Stimulated activated CD8-positive, alpha-beta memory T cell treated with anti-CD3 and anti-CD28 coated beads, Interleukin-7, amount 100 ng/mL, for 4 hours (primary cell): ENCODE measurements around the gene RAP1GAP2.
"Not testable (repeated sequence)": the region's sequence is repeated elsewhere in the genome, so short reads cannot be mapped to it uniquely, and the experiment has no call there.

Source experiments
- DNase-seq, 2 donors: peaks; one replicate each; pipeline ENCODE4 v3.0.0-alpha.2; 2020; ENCODE audit warnings: low read depth in 2 of 2

RAP1GAP2 gene

DNA sequence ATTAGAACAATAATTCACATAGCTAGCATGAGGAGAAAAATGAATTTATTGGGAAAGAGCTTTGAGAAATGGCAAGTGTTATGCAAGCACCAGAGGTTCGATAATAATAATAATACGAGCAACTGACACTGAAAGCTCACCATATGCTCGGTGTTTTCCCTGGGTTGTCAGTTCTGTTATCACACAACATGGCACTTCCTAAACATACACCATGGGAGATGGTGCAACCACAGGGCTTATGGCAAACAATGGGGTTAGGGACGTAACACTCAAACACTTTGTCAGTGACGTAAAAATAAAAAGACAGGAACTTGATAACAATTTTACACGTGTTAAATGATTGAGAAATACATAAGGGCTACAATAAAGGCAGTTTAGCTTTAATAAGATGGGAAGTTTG, 243.5 kb downstream of the RAP1GAP2 start:
- no peak for DNase-seq

DNA sequence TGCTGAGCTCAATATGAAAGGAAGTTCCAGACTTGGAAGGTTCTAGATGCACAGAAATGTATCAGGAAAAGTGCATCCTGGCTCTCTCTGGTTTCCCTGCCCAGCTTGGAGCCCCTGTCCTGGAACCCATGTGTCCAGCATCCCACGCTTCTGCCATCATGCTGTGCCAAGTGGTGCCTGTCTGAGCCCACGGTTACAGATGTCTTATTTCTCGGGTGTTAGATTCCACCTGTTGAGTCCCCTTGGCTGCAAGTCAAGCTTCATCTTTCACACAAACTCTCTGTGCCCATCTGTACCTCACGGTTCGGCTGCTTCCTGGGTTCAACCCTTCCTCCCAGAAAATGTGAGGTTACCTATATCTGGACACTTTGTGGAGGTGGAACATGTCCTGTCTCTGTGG, 244.6 kb downstream of the RAP1GAP2 start:
- no peak for DNase-seq

DNA sequence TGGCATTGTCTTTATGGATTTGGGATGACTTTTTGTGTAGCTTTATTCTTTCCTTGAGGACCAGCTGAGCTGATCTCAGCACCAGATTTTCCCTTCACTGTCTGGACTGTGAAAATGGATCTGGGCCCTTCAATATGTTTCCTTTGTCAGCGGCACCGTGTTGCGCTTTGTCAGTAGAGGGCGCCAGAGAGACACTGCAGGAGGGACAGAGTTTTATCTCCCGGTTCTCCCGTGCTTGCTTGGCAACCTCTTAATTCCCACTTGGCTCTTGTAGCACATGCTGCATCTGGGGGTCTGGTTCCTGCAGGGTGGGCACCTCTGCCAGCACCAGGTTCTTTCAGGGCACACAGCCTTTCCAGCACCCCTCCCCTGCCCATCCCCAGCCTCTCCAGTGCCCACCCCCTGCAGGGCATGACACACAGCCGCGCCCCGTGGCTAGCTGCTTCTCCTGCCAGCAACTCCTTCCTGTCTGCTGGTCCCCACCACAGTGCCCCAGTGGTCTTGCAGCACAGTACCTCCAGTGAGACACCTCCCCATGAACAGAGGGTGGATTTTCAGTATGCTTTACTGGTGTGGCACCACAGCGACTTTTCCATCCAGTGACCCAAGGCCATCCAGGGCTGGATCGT, 247.6 kb downstream of the RAP1GAP2 start:
- DNase-seq, result no peak

DNA sequence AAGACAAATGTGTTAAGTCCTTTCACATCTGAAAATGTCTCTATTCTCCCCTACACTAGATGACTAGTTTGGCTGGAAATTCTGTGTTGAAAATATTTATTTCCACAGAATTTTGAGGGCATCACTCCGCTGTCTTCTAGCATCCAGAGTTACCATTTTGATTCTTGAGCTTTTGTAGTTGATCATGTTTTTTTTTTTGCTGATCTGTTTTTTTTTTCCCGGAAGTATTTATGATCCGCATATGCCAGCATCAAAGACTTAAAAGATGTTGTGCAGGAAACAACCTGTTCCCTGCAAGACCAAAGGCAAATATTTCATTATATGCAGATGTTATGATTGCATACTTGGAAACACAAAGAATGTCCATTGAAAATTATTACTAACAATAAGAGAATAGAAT, 250.5 kb downstream of the RAP1GAP2 start:
- DNase-seq, result no peak

DNA sequence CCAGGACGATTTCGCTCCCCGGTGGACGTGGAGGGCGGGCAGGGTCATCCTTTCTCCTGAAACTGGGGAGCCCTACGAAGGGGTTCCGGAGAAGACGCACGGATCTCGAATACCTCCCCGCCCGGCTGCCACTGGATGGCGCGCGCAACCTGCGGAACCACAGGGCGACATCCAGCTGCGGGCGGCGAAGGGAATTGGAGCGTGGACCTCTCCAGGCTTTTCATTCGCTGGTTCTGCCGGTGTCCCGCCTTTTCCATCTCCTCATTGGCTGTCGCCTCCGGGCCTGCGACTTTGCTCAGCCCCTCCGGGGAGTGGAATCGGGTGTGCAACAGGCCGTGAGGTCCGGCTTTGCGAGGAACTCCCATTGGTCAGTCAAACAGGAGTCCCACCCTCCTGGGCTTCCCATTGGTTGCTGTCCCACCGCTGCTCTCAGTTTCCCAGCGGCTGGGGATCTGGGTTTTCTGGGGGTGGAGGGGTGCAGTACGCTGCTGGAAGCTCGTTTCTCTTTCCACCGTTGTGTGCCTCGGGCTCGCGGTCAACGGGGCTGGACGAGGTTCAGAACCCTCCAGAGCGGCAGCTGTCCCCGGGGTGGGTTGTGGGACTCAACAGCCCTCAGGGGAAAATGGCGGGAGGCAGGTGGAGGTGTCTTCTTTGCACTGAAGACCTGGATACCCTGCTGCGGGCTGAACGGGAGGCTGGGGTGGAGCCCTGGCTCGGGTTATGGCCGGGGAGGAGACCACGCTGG, 252.7 kb downstream of the RAP1GAP2 start:
- peak; percentile 87 to 88 for DNase-seq

DNA sequence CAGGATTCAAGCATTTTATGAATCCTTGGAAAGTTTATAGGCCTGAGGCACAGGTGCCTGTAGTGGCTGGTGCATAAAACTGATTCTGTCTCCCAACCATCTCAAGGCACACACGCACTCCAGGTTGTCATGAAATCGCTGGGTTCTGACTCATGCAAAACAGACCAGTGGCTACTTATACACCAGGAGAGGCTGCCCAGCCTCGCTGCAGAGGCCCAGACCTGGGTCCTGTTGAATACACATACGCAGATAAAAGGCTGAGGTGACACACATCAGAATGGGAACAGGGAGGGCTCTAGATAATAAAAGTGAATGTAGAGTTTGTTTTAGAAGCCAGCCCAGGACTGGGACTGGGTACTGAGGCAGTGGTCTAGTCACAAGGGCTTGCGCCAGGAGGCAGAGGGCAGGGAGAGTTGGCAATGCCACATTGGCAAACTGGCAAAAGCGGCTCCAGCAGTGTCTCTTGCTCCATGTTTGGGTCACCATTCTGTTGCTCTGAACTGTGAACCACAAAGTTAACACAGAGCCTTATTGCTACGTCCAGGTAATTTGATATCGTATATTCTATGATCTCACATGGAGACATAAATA, 253.6 kb downstream of the RAP1GAP2 start:
- DNase-seq, result no peak

DNA sequence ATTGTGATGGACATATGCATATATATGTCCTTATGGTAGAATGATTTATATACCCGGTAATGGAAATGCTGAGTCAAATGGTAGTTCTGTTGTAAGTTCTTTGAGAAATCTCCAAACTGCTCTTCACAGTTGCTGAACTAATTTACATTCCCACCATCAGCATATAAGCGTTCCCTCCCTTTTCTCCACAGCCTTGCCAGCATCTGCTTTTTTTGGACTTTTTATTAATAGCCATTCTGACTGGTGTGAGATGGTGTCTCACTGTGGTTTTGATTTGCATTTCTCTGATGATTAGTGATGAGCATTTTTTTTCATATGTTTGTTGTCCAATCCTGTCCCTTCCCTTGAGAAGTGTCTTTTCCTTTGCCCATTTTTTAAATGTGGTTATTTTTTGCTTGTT, 258.6 kb downstream of the RAP1GAP2 start:
- not testable (repeated sequence) for DNase-seq

DNA sequence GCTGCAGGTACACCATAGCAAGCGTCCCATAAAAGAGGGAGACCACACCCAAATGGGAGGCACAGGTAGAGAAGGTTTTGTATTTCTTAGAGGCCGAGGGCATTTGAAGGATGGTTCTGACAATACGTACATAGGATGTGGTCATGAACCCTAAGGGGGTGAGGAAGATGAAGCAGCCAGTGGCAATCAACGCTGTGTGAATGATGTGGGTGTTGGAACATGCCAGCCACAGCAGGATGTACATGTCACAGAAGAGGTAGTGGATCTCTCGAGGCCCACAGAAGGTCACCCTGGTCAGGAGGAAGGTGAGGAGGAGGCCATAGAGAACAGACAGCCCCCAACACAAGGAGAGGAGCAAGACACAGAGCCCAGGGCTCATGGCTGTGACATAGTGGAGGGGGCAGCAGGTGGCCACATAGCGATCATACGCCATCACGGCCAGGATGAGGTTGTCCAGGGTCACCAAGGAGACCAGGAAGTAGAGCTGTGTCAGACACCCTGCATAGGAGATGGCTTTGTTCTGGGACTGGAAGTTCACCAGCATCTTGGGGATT, 266.7 kb downstream of the RAP1GAP2 start:
- not testable (repeated sequence) for DNase-seq

DNA sequence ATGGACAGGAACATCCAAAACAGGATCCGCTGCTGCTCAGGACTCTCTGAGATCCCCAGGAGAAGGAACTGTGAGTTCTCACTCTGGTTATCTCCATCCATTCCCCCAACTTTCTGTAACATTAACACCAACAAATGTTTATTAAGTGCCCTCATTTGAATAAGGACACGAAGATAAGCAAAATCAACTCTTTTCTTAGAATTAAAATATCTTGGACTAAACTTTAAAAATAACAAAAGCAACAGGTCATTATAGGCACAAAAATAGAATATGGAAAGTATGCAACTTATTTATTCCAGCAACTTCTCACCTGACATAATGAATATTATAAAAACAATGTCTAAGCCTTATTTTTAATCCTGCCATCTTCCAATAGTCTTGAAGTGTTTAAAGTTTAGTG, 267.3 kb downstream of the RAP1GAP2 start, which contains the start of gene OR1D5:
Gene OR1D5, minus strand, starts transcription at position 101 of the 400 bp plus-strand sequence. Its CDS starts 0 bp downstream, at position 101.
- DNase-seq, result not testable (repeated sequence)

DNA sequence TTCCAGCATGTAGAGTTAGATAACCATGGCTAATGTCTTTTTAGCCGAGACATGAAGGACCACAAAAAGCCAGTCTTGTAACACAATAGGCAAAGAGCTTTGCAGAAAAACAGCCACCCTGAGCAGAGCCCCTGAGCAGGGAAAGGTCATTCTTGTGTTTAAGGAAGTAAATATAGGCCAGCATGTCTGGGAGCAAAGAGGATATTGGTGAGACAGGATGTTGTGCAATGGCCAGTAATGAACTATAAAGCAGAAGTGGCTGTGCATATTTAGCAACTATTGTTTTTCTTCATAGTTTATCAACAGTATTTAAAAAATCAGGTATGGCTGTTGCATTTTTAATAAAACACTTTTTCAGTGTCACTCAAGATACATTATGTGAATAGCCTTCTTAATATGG, 269.0 kb downstream of the RAP1GAP2 start:
- not testable (repeated sequence) for DNase-seq

DNA sequence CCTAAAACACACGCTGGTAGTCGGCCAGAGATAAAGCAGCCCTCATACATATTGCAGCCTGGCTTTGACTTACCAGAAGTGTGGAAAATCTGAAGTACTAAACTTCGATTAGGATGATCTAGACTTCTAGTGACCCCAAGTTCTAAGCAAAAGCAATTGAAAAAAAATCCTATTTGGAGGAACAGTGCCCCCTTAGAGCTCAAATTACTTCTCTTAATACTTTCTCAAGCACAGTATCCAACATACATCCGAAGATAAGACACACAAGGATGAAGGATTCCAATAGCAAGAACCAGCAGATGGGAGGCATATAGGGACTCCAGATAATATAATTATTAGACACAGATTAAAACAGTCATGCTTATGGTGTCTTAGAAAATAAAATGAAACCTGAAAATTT, 277.6 kb downstream of the RAP1GAP2 start:
- not testable (repeated sequence) for DNase-seq
